Spleen (tissue), 11 donors: ENCODE data around the gene MYLK. TPM values are rescaled to one million over a fixed set of nuclear protein-coding genes. Genes with fewer than 3 reads are reported as not detected.

Experiments used
- DNase-seq: peaks from one replicate; pipeline ENCODE4 v3.0.0-alpha.2; 2020
- H3K27ac ChIP-seq, 8 donors: fragments of 200-600 bp; sonication (generic) in 7 of 8; 1 replicate in 4 of 8; 2 replicates in 4 of 8; pipeline versions ENCODE4 v1.5.0 to v1.8.0; 2016 to 2021; ENCODE audit warnings: inconsistent platforms in 4 of 8, mild to moderate bottlenecking in 4 of 8, moderate library complexity in 1 of 8
- H3K27me3 ChIP-seq, 7 donors: fragments of 200-600 bp; sonication (generic) in 6 of 7; replicated peaks in 1 of 7; 1 replicate in 4 of 7; 2 replicates in 3 of 7; pipeline versions ENCODE4 v1.5.0 to v1.8.0; 2016 to 2021; ENCODE audit warnings: inconsistent platforms in 3 of 7, mild to moderate bottlenecking in 1 of 7
- H3K36me3 ChIP-seq, 6 donors: fragments of 200-600 bp; sonication (generic) in 5 of 6; 1 replicate in 4 of 6; 2 replicates in 2 of 6; pipeline versions ENCODE4 v1.5.0 to v1.8.0; 2016 to 2021; ENCODE audit warnings: inconsistent platforms in 2 of 6
- H3K4me1 ChIP-seq, 6 donors: fragments of 200-600 bp; sonication (generic) in 5 of 6; 1 replicate in 3 of 6; 2 replicates in 3 of 6; pipeline versions ENCODE4 v1.5.0 to v1.8.0; 2016 to 2021; ENCODE audit warnings: inconsistent platforms in 3 of 6
- H3K4me3 ChIP-seq, 8 donors: fragments of 200-600 bp; sonication (generic) in 7 of 8; 1 replicate in 4 of 8; 2 replicates in 4 of 8; pipeline versions ENCODE4 v1.5.0 to v1.8.0; 2016 to 2021; ENCODE audit warnings: inconsistent platforms in 4 of 8, mild to moderate bottlenecking in 4 of 8, moderate library complexity in 2 of 8
- H3K9me3 ChIP-seq, 8 donors: fragments of 200-600 bp; sonication (generic) in 7 of 8; 1 replicate in 4 of 8; 2 replicates in 4 of 8; pipeline versions ENCODE4 v1.5.0 to v1.8.0; 2016 to 2021; ENCODE audit warnings: inconsistent platforms in 4 of 8
- POLR2A ChIP-seq, 3 donors: fragments of 450-650 bp; IDR thresholded peaks; one replicate each; pipeline ENCODE4 v1.5.1; 2017; ENCODE audit warnings: antibody characterized with exemption in 3 of 3, mild to moderate bottlenecking in 1 of 3
- POLR2AphosphoS5 ChIP-seq, 3 donors: sonication (generic); formaldehyde crosslinking; IDR thresholded peaks; one replicate each; pipeline ENCODE4 v1.5.1; 2017; ENCODE audit warnings: antibody characterized with exemption in 3 of 3
- WGBS, 5 donors: extraction: QIAGEN DNeasy Blood & Tissue Kit in 3 of 5; methylation state at CpG; one replicate each; pipeline versions ENCODE4 v1.1.5 to v1.1.7; 2013 to 2018; 5-methylcytosine and 5-hydroxymethylcytosine counted together
- intact Hi-C: fragments of 100-400 bp; cut with DNase I; formaldehyde crosslinking; loops from one replicate; pipeline ENCODE4 v1.15.0; 2023; ENCODE audit warnings: low total_unique reads
- polyA plus RNA-seq, 3 donors: library from polyadenylated mRNA; stranded (reverse); fragments of 200-250 nt; gene quantifications; one replicate each; pipeline ENCODE4 v1.2.1, GENCODE V29; 2013
- total RNA-seq, 7 donors: library from RNA; depleted of rRNA in 3 of 7; stranded (reverse); fragments of >200 nt in 3 of 7; fragmentation: NEBNext Ultra II Directional in 4 of 7; extraction: Animal tissue kit (Norgen Biotek cat#: 25700) in 4 of 7; gene quantifications; one replicate each; pipeline versions ENCODE4 v1.1.0 to v1.2.1, GENCODE V29; 2016 to 2021
- TF ChIP-seq, protein P1 (sequence below), 11 experiments: fragments of 200-600 bp in 7 of 11; fragments of 450-650 bp in 4 of 11; sonication (generic) in 4 of 11; IDR thresholded peaks in 8 of 11; conservative IDR thresholded peaks in 3 of 11; 1 replicate in 7 of 11; 2 replicates in 4 of 11; pipeline versions ENCODE4 v1.4.0 to v1.8.0; 2016 to 2021; ENCODE audit warnings: antibody characterized with exemption in 11 of 11, inconsistent platforms in 4 of 11, mild to moderate bottlenecking in 1 of 11
- donor health status: healthy with polysubstance abuse.
- donor health status: DM: no; HTN: no; CAD: no; lungs with moderate emphysema.
- donor health status: DM: no; HTN: no; CAD: no.
- donor health status: Bipolar disorder and iron deficiency.
- donor health status: healthy.
- donor health status: DM: no; HTN: no; CAD: no.
- donor health status: DM: yes; HTN: yes; CAD: no.

Gene MYLK
- total and polyA plus RNA-seq, 10 donors = 11.1 to 343 (median 154) TPM

DNA sequence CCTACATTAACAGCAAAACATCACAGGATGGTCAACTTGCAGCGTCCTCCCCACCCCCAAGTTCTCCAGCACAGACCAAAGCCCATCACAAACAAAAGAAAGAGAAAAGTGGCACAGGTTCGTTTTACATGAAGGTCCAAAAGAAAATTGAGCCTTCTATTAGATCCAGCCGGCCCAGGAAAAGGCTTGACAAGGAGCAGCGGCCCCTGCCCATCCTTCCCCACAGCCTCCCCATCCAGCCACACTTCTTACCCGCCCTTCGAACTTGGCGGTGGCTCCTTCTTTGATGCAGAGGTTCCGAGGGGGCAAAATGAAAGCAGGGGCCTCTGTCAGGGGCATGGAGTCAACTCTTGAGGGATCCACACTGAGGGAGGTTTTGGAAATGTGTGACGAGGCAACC is 90.7 kb downstream of the MYLK start:
- no peaks in the 10 kb centered on the region for H3K4me1 ChIP-seq
- no peak overlapping the region for H3K4me3 ChIP-seq
- intact Hi-C loops = no loop called here
- WGBS, 5 donors = 74 to 83% (median 76%) methylated on average over 9 of the region's 9 CpGs
- no peaks in the 10 kb centered on the region for H3K9me3 ChIP-seq
- no peak for DNase-seq
- TF ChIP-seq POLR2AphosphoS5 (IDR thresholded peaks at IDR 0.05) = no peak
- no peak for TF ChIP-seq POLR2A (IDR thresholded peaks at IDR 0.05)
- TF ChIP-seq, protein P1, sequence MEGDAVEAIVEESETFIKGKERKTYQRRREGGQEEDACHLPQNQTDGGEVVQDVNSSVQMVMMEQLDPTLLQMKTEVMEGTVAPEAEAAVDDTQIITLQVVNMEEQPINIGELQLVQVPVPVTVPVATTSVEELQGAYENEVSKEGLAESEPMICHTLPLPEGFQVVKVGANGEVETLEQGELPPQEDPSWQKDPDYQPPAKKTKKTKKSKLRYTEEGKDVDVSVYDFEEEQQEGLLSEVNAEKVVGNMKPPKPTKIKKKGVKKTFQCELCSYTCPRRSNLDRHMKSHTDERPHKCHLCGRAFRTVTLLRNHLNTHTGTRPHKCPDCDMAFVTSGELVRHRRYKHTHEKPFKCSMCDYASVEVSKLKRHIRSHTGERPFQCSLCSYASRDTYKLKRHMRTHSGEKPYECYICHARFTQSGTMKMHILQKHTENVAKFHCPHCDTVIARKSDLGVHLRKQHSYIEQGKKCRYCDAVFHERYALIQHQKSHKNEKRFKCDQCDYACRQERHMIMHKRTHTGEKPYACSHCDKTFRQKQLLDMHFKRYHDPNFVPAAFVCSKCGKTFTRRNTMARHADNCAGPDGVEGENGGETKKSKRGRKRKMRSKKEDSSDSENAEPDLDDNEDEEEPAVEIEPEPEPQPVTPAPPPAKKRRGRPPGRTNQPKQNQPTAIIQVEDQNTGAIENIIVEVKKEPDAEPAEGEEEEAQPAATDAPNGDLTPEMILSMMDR (IDR thresholded peaks at IDR 0.05 in 8 of 11, conservative IDR thresholded peaks at IDR 0.05 in 3 of 11) = no peak
- no peaks in the 10 kb centered on the region for H3K36me3 ChIP-seq
- no peak overlapping the region for H3K27ac ChIP-seq
- peaks cover 0 to 4% (median 0%) of the 10 kb centered on the region in 7 donors for H3K27me3 ChIP-seq

DNA sequence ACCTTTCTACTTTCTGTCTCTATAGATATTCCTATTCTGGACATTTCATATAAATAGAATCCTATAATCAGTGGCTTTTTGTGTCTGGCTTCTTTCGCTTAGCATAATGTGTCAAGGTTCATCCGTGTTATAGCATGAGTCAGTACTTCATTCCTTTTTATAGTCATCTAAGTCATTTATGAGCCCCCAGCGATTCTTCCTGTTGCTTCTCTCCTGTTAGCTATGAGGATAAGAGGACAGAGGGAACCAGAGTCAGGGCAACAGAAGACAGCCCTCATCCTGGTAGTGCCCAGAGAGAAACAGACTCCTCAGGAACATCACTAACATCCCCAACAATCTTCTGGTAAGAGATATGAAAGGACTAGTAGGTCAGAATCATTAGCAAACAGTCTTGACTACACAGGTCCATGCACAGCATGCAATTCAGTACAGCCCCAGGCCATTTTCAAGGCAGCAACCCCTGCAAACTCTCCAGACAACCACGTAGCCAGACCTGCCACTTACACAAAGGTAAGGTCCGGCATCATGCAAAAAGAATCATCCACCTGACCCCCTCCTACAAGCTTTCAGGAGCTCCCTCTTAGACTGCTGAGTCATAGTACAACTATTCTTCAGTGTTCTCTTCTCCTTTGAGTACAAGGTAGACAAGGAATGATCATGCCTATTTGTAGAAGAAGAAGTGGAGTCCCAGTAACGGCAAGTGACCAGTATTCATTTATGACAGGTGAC is 91.5 kb downstream of the MYLK start:
- H3K36me3 ChIP-seq = no peaks in the 10 kb centered on the region
- no peak for TF ChIP-seq POLR2AphosphoS5 (IDR thresholded peaks at IDR 0.05)
- TF ChIP-seq, protein P1 (IDR thresholded peaks at IDR 0.05 in 8 of 11, conservative IDR thresholded peaks at IDR 0.05 in 3 of 11) = no peak
- no peak for TF ChIP-seq POLR2A (IDR thresholded peaks at IDR 0.05)
- no peak for DNase-seq
- peaks cover 0 to 4% (median 0%) of the 10 kb centered on the region in 7 donors for H3K27me3 ChIP-seq
- intact Hi-C loops = no loop called here
- no peaks in the 10 kb centered on the region for H3K9me3 ChIP-seq
- no peak overlapping the region for H3K27ac ChIP-seq
- WGBS, 5 donors = 86 to 96% (median 89%) methylated on average over 6 of the region's 6 CpGs
- no peaks in the 10 kb centered on the region for H3K4me1 ChIP-seq
- no peak overlapping the region for H3K4me3 ChIP-seq

GRCh38 chr3:123791898-123792297 is 92.2 kb downstream of the MYLK start:
- WGBS, 5 donors = 53 to 77% (median 70%) methylated on average over 3 of the region's 3 CpGs
- Histone ChIP-seq H3K27ac (no peak overlapping the region), H3K36me3 (no peaks in the 10 kb centered on the region), H3K4me3 (no peak overlapping the region), H3K9me3 (no peaks in the 10 kb centered on the region), H3K4me1 (no peaks in the 10 kb centered on the region), H3K27me3 (peaks cover 0 to 4% (median 0%) of the 10 kb centered on the region in 7 donors)
- no peak for DNase-seq
- intact Hi-C loops = no loop called here
- no peak for TF ChIP-seq POLR2AphosphoS5 (IDR thresholded peaks at IDR 0.05)
- TF ChIP-seq, protein P1 (IDR thresholded peaks at IDR 0.05 in 8 of 11, conservative IDR thresholded peaks at IDR 0.05 in 3 of 11) = no peak
- no peak for TF ChIP-seq POLR2A (IDR thresholded peaks at IDR 0.05)

DNA sequence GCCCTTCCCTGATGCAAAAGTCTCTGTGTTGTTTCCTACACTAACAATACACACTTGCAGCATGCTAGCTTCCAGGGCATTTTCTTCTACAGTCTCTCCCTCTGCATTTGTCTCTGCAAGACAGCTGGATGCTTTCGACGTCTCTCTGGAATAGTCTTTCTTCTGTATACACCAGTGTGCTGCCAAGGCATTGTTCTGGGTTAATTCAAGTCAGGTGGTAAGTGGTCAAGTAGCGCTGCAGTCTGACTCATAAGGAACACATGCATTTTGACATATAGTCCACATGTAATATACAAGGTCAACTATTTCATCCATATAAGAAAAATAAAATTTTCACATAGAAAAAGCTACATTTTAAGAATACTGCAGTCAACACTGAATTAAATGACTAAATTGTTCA is 92.7 kb downstream of the MYLK start:
- H3K36me3 ChIP-seq = no peaks in the 10 kb centered on the region
- peaks cover 0 to 4% (median 0%) of the 10 kb centered on the region in 7 donors for H3K27me3 ChIP-seq
- WGBS, 5 donors = 75 to 91% (median 89%) methylated on average over 3 of the region's 3 CpGs
- DNase-seq = no peak
- H3K4me3 ChIP-seq = no peak overlapping the region
- intact Hi-C loops = no loop called here
- TF ChIP-seq POLR2A (IDR thresholded peaks at IDR 0.05) (no peak), POLR2AphosphoS5 (IDR thresholded peaks at IDR 0.05) (no peak)
- TF ChIP-seq, protein P1 (IDR thresholded peaks at IDR 0.05 in 8 of 11, conservative IDR thresholded peaks at IDR 0.05 in 3 of 11) = no peak
- no peaks in the 10 kb centered on the region for H3K4me1 ChIP-seq
- no peak overlapping the region for H3K27ac ChIP-seq
- H3K9me3 ChIP-seq = no peaks in the 10 kb centered on the region
